Medulla oblongata (tissue), 1 donor: Measurements from ENCODE around the gene PPEF1.
A peak's percentile ranks its signal among the peaks of the same experiment; 100 is the strongest.

Experiments
- DNase-seq: peaks from one replicate; pipeline ENCODE4 v3.0.0-alpha.2; 2015; ENCODE audit errors: extremely low spot score

The PPEF1 gene, protein sequence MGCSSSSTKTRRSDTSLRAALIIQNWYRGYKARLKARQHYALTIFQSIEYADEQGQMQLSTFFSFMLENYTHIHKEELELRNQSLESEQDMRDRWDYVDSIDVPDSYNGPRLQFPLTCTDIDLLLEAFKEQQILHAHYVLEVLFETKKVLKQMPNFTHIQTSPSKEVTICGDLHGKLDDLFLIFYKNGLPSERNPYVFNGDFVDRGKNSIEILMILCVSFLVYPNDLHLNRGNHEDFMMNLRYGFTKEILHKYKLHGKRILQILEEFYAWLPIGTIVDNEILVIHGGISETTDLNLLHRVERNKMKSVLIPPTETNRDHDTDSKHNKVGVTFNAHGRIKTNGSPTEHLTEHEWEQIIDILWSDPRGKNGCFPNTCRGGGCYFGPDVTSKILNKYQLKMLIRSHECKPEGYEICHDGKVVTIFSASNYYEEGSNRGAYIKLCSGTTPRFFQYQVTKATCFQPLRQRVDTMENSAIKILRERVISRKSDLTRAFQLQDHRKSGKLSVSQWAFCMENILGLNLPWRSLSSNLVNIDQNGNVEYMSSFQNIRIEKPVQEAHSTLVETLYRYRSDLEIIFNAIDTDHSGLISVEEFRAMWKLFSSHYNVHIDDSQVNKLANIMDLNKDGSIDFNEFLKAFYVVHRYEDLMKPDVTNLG

DNA sequence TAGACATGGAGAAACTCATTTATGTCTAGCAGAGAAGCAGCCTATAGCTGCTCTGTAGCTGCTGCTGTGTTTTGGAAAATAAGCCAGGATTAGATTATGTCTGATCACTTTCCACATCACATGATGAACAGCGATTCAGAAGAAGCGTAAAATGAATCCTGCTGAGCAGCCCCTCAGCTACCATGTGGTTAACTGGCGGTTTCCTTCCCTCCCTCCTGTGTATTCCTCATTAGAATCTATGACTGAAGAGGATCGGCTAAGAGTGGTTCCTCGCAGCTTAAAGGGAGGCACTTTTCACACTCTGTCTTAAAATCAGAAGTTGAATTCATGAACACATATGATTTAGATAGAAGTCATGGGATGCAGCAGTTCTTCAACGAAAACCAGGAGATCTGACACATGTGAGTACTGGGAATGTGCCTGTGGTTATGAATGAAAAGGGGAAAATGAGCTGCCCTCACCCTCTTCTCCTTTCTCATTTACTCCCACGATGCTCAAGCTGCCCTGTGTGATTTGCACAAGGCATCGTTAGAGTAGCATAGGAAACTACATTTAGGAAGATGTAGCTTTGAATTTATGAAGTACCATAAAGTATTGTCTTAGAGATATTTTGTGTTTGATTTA lies at the start of gene PPEF1:
Gene PPEF1 (plus strand): TSS at position 220 of the 624 bp plus-strand sequence. CDS start 136 bp downstream, at position 356.
- DNase-seq, result no peak

DNA sequence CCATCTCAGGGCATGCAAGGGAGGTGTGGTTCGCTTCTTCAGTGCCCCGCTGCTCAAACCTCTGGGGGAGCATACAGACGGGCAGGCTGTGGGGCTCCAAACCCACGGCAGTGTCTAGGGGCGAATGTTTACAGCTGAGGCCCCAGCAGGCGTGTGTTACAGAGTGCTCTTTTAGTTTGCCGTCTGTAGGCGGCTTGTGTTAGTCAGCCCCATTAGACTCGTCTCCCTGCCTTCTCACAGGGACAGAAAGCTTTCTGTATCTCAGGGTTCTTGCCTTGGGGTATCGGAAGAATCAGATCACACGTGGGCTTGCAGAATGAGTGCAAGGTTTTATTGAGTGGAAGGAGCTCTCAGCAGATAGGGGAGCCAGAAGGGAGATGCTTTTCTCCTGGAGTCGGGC lies 46.2 kb upstream of the PPEF1 start:
- no peak for DNase-seq

DNA sequence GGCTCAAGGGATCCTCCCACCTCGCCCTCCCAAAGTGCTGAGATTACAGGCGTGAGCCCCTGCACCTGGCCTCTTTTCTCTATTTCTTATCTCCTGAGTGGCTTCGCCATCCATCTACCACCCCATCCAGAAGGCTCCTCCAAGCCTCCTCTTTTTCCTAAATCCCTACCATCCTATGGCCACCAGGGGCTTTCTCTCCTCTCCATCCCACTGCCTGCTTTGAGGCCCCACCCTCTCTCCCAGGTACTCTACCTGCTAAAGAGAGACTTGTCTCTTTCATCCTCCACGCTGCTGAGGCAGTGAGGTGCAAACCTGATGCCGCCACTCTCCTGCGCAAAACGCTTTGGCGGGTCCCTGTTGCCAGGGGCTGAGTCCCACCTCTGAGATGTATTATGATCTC lies 42.5 kb upstream of the PPEF1 start:
- no peak for DNase-seq

DNA sequence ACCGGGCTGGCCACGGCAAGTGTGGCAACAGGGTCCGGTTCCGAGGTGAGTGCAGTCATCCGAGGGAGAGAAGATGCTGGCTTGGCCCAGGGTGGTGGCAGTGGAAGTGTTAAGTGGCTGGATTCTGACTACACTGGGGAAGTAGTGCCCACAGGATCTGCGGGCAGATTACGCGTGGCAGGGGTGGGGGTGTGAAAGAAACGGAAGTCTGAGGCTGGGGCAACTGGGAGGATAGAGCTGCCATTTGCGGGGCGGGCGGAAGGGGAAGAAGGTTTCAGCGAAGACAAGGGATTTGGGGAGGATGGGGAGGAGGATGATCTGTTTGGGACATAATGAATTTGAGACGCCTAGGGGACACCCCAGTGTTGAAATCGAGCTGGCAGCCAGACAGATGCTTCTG lies 40.8 kb upstream of the PPEF1 start:
- no peak for DNase-seq

DNA sequence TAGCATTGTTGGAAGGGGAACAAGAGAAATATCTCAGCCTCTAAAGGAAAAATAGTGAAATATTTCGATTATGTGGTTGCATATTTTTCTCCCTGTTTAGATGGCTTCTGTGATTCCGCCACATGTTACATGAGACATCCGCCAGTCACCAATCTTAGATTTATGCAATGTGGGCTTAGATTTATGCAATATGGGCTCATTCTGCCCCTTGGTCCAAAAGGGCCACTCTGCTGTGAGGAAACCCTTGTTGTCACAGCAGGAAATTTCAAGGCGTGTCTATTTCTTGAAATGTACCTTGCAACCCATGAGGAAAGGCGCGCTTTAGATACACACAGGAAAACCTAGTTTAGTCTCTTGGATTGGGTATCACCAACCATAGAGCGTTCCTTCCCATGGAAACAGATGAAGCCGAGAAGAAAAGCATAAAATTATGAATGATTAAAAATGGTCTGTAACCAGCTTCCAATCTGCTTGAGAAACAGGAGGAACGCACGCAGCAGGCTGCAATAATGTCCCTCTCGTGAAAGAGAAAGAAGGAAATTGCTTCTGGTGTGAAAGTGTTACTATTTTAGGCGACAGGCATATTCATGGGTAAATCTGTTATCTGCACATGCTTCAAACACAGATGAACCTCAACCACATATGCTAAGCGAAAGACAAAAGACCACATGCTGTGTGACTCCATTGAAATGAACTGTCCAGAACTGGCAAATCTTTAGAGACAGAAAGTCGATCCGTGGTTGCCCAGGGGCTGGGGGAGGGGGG lies 39.2 kb upstream of the PPEF1 start:
- no peak for DNase-seq

DNA sequence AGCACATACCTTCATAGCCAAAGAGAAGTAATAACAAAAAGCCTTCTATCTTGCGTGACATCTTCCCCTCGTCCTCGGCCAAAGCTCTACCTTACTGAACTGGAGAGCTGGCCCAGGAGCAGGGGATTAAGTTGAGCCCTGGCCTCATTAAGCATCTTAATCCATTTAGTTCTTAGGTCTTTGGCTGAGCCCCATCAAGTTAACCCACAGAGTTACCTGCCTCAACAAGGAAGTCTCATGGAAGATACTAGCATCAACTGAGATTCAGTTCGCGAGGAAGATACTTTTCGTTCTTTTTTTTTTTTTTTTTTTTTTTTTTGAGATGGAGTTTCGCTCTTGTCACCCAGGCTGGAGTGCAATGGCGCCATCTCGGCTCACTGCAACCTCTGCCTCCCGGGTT lies 35.4 kb upstream of the PPEF1 start, which contains the start of gene RS1:
Gene RS1 (minus strand): TSS at position 101 of the 400 bp plus-strand sequence. CDS start 40 bp downstream, at position 61.
- DNase-seq, result no peak

DNA sequence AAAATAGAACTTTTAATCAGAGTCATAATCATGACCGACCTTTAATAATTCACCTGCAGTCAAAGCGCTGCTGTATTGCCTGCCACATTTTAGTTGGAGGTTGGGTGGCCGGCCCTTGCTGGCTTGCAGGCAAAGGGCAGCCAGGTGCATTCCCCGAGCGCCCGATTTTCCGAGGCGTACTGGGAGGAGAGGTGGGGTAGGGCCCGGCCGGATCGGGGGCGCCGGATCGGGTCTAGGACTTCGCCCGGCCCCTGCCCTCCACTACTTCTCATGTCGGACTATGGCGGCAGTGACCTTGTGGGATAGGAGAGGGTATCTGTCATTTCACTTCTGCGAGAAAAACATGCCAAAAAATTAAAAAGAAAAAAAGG lies 33.0 kb upstream of the PPEF1 start:
- no peak for DNase-seq

DNA sequence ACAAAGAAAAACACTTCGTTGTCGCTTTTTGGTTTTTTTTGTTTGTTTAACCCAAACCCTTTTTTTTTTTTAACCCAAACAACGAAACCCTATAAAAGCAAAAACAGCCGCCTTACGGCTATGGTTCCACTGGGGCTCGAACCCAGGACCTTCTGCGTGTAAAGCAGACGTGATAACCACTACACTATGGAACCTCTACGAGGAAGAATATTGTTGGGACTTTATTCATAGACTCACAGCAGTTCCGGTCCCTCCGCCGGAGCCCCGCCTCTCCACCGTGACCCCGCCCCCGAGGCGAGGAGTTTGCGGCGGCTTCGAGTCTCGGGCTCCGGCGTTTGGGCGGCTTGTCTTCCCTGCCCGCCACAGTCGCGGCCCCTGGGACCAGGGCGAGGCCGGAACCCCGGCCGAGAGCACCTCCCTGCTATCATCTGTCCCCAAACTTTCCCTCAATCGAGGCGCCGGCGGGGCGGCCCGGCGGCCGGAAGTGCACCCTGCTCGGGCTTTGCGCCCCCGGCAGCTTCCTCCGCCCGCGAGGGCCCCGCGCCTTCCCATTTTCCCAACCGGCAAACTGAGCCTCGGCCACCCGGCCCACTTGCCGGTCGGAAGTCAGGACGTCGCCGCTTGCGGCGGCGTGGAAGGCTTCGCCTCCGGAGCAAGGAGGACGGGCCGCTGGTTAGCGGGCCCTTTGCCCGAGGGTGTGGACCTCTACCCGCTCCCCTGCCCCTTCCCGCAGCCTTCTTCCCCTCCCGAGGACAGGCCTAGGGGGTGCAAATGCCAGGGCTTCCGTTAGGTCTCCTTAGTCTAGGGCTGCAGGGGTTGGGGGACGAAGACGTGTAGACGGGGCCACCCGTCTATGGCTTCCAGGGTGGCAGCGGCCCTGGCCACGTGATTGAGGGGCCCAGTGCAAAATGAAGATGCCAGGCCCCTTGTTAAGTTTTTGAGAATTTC lies 32.4 kb upstream of the PPEF1 start:
- DNase-seq, result peak; percentile 87

DNA sequence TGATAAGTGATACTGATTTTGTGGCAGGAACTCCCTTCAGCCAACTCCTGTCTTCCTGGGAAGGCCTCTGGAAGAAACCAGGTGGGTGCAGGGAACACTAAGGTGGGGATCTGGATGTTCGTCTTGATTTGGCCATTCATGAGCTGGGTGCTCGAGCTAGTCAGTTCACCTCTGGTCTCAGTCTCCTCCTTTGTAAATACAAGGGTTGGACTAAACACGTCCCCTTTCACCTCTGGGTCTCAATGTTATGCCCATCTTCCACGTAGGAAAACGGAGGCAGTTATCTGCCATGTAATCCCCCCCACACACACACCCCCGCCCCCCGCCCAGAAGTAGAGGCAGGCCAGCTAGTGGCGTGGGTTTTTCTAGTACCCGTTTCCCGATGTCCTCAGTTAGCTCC lies 31.4 kb upstream of the PPEF1 start:
- no peak for DNase-seq

DNA sequence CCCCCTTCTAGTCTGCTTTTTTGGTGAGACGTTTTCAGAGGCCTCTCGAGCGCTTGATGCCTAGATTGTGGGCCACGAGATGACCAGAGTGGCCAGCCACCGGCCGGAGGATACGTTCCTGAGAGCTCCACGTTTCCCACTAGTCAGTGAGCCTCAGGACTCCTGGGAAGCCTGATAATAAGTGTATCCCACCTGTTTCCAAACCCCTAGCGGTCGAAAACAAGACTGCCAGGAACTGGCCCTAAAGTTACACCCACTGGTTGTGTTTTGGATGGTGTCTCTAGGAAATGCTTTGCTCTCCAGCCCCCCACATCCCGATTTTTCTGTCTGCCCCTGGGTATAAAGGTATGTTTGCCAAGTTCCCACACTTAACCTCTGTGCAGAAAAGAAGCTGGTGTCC lies 31.0 kb upstream of the PPEF1 start:
- DNase-seq, result no peak

DNA sequence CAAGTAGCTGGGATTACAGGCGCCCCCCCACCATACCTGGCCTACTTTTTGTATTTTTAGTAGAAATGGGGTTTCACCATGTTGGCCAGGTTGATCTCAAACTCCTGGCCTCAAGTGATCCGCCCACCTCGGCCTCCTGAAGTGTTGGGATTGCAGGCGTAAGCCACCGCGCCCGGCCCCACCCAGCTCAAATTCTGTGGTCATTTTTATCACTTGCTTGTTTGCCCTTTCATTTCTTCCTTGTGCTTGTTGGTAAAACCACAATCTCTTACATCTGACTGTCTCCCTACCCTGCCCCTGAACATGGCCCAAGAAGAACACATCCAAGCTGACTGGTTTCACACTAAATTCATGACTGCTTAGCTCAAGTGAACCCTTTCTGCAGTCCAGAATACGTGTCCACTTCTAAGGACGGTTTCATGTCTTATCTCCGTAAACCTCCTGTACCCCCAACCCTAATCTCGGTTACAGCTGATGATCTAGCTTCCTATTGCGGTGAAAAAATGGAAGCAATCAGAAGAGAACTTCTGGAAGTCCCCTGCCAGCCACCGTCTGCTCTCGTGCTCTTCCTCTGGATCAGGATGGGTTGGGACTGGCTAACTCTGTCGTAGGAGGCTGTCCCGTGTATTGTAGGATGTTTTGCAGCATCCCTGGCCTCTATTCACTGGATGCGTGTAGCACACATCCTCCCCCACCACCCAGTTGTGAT lies 30.1 kb upstream of the PPEF1 start:
- DNase-seq, result no peak

DNA sequence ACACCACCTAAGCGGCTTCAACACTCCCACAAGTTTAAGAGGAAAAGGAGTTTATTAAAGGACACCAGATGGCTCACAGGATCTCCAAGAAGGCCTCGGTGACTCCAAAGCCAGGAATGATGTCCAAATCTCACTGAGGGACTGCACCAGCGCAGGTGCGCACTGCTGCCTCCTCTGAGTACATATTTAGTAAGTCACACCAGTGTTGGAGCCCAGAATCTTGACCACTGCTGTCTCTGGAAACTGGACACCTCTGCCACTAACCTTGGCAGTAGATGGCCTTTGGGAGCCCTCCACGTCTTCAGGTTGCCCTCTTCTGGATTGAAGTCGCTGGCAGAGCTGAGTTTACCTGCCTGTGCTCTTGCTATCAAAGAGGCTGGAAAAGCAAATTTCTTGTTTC lies 25.4 kb upstream of the PPEF1 start:
- no peak for DNase-seq

DNA sequence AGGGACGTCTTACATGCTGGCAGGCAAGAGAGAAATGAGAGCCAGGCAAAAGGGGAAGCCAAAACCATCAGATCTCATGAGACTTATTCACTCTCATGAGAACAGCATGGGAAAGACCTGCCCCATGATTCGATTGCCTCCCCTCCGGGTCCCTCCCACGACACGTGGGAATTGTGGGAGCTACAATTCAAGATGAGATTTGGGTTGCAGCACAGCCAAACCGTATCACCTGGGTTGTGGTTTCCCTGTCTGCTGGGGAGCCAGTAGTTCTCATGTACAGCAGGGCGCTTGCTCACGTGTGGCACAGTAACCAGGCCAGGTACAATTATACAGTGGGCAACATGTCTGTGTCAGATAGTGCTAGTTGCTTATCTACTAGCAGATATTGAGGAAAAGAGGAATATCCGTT lies 24.5 kb upstream of the PPEF1 start:
- DNase-seq, result no peak

DNA sequence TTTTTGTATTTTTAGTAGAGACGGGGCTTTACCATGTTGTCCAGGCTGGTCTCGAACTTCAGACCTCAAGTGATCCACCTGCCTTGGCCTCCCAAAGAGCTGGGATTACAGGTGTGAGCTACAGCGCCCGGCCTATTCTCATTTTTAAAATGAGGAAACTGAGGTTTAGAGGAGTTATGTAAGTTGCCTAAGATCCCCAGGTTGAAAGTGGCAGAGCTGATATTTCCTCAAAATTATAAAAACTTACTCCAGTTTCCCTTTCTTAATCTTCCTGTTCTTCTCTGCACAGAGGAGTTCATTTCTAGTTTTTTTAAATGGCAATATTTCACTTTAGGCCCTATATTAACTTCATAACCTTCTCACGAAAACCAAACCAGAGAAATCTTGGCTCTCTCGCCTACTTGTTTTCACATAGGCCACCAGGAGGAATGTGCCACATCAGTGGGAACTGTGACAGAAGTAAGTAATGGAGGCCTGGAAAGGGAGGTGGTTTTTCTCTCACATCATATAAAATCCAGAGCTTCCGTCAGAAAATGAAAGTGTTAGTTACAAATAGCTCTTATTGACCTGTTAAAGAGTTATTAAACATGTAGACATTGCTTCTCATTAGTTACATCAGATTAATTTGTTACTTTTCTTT lies 19.5 kb upstream of the PPEF1 start:
- no peak for DNase-seq

DNA sequence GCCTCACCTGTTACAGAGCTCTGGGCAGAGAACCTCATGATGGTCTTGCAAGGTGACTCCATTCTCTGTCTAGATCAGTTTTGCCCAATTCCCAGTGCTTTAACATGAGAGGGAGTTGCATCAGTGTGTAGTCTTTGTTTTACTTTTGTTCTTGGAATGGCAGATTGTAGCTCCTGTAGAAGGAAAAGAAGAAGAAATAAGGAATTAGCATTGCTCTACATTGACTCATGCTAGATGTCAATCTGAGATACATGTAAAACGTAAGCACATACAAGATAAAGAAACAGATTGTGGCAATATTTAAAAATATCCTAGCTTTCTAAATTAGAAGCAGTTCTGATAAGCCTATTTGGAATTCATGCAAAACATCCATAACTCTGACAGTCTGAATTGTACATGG lies 16.0 kb upstream of the PPEF1 start:
- DNase-seq, result no peak

DNA sequence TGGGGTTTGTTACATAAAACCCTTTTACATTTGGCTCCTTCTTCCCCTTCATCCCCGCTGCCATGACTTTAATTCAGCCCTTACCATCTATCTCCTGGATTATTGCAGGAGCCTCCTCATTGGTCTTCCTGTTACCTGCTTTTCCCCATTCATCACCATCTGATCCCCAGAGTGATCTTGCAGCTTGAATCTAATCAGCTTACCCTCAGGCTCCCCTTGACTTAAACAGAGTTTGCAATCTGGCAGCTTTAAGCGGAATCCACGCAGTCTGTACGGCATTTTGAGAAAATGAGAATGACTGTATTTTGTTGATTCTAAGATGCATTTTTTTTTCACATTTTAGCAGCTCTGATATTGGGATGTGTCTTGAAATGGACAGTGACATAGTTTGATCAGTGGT lies 14.9 kb upstream of the PPEF1 start:
- DNase-seq, result no peak

DNA sequence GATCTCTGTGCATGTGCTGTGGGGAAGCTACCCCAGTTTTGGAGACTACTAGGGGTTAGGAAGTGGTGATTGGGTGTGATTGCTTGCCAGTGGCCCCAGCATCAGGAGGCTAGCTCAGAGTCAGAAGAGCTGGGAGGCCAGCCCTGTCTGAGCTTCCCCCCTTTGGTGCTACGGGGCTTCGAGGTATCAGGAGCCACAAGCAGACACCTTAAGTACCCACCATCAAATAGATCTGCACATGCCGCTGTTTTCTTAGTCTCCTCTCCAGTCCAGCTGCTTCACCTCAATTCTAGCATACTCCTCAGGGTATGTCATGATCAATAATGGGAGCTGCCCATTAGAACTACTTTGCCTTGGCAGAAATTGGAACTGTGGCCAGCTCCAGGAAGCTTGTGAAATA lies 10.8 kb upstream of the PPEF1 start:
- no peak for DNase-seq

DNA sequence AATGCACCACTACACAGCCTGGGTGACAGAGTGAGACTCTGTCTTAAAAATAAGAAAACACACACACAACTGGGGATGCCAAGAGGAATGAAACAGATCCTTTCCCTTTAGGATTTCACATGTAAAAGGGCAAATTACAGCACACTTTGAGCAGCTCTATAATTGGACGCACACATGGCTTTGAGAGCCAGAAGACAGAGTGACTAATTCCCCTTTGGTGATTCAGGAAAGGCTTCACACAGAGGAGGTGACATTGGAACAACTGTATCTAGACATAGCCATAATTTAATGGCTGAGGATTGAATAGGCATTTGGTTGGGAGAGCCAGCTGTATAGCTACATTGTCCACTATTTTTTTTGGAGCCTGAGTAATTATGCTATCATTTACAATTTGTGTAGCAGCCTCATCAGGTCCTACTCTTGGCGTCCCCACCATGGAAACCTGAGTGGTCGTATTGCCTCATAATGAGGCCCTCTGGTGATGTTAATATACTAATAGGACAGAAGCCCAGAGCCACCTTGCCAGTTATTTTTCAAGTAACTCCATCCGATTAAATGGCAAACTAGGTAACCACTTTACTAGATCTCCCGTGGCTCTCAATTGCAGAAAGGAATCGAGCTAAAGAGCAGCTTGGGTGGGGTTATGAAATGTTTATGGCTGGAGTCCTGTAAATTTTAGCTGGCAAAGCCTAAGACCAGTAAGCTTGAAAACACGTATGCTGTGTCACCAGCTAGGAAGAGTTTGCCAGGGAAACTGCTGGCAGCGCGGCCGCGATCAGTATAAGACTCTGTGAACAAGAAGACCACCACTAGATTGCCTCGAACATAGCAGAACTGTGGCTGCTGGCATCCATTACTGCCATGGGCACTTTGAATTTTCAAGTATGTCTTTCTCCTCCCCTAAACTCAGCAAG lies 8.5 kb upstream of the PPEF1 start:
- no peak for DNase-seq
